D721Med (cell line): ENCODE data around the gene IL10RB.

ENCODE experiments used
- DNase-seq: peaks from one replicate; pipeline ENCODE4 v3.0.0; 2011; ENCODE audit warnings: low spot score; ENCODE audit not compliant: insufficient read length
- FAIRE-seq: peaks from 2 replicates; lab custom pipeline; 2011; peaks lifted over from hg19 to GRCh38; lab: Jason Lieb, UNC
- CTCF ChIP-seq: IDR thresholded peaks from 2 replicates; pipeline ENCODE4 v1.5.1; 2012; ENCODE audit warnings: mild to moderate bottlenecking, control low read depth; ENCODE audit not compliant: insufficient read depth; ENCODE audit errors: missing control alignments

The IL10RB gene

GRCh38 chr21:33293136-33293535 is 27.0 kb downstream of the IL10RB start:
- FAIRE-seq (no peak), DNase-seq (no peak)
- TF ChIP-seq CTCF: no peak

- DNase-seq (no peak), FAIRE-seq (no peak)
- no peak for TF ChIP-seq CTCF
Observed at GRCh38 chr21:33293811-33294216, 27.6 kb downstream of the IL10RB start.

- no peak for TF ChIP-seq CTCF
- FAIRE-seq (no peak), DNase-seq (no peak)
Observed at GRCh38 chr21:33296156-33296555, 30.0 kb downstream of the IL10RB start.

GRCh38 chr21:33299181-33299752 is 33.1 kb downstream of the IL10RB start:
- DNase-seq: no peak
- FAIRE-seq: no peak
- no peak for TF ChIP-seq CTCF

- FAIRE-seq: no peak
- no peak for DNase-seq
- no peak for TF ChIP-seq CTCF
Observed at GRCh38 chr21:33300701-33301631, 34.8 kb downstream of the IL10RB start.

GRCh38 chr21:33301632-33302002 is 35.5 kb downstream of the IL10RB start:
- TF ChIP-seq CTCF: no peak
- no peak for FAIRE-seq

GRCh38 chr21:33302055-33302454 is 35.9 kb downstream of the IL10RB start:
- TF ChIP-seq CTCF: no peak
- DNase-seq: no peak
- no peak for FAIRE-seq

More at GRCh38 chr21:33301632-33302002, 35.5 kb downstream of the IL10RB start:
- DNase-seq: no peak
